Stimulated activated CD8-positive, alpha-beta memory T cell treated with anti-CD3 and anti-CD28 coated beads, Interleukin-15, amount 100 ng/mL, for 24 hours (primary cell): ENCODE data around the gene CEP250.

Experiments
- DNase-seq: peaks from one replicate; pipeline ENCODE4 v3.0.0-alpha.2; 2020; ENCODE audit warnings: low read depth

Gene CEP250

DNA sequence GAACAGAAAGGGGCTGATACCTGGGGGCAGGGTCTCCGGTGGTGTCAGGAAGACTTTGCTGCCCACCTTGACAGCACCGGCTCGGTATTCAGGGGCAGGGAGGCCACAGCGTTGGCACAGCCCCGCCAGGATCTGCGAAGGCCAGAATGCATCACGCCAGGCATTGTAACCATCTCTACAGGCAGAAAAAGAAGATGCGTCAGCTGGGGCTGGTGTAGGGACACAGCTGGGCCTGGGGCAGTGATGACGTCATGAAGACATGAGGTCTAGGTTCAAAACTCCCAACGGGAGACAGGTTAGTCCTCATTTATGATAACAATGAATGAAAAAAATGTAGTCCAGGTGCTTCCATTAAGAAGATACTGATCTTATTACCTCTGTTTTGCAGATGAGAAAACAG, 108.4 kb downstream of the CEP250 start:
- no peak for DNase-seq

DNA sequence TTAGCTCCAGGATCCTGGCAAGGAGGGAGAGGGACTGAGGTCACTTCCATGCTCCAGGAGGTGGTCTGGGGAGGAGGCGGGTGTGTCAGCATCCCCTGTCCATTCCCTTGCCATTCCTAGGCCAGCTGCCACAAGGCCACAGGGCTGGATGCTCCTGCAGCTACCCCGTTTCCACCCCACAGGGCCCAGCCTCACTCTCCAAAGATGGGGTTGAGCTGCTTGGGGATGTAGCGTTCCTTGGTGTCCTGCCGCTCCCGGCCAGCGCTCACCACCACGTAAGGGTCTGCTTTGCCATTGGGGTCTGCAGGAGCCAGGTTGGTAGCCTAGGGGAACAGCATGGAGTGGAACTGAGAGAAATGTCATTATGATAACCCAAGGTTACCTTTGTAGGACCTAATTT, 109.5 kb downstream of the CEP250 start:
- no peak for DNase-seq

DNA sequence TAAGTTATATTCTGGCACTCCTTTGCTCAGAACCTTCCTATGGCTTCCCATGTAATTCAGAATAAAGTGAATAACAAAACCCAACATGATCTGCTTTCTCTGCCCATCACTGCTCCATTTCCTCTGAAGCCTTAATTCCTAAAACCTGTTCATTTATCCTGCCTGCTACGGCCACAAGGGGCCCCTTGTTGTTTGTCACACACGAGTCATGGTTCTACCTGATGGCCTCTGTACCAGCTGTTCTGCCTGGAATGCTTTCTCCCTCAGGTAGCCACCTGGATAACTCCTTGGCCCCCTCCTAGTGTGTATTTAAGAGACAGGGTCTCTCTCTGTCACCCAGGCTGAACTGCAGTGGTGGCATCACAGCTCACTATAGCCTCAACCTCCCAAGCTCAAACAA, 113.2 kb downstream of the CEP250 start:
- DNase-seq = no peak
